H1 (cell line): ENCODE results near the gene BRAT1.

Experiments
- GABPA ChIP-seq: IDR thresholded peaks from 2 replicates; pipeline ENCODE4 v1.6.1; 2011; ENCODE audit warnings: mild to moderate bottlenecking, low read length, moderate library complexity, borderline replicate concordance; ENCODE audit not compliant: insufficient read depth
- HDAC2 ChIP-seq, 2 experiments: fragments of 300-600 bp in 1 of 2; sonication (generic) in 1 of 2; IDR thresholded peaks; 2 replicates each; pipeline ENCODE4 v1.6.1; 2011 to 2012; ENCODE audit warnings: low read depth in 2 of 2, low read length in 2 of 2, mild to moderate bottlenecking in 2 of 2, moderate library complexity in 2 of 2, borderline replicate concordance in 1 of 2, inconsistent platforms in 1 of 2
- POLR2AphosphoS5 ChIP-seq: IDR thresholded peaks from 2 replicates; pipeline ENCODE4 v1.6.1; 2011; ENCODE audit warnings: low read depth, low read length
- YY1 ChIP-seq: IDR thresholded peaks from 2 replicates; pipeline ENCODE4 v1.6.1; 2011; ENCODE audit warnings: low read depth, mild to moderate bottlenecking, low read length
- TF ChIP-seq, protein P1 (sequence below), 3 experiments: IDR thresholded peaks; 1 replicate in 2 of 3; 2 replicates in 1 of 3; pipeline versions ENCODE4 v1.5.1 to v1.6.1; 2011; ENCODE audit warnings: low read length in 3 of 3, mild to moderate bottlenecking in 3 of 3, inconsistent platforms in 2 of 3, low read depth in 1 of 3, moderate library complexity in 1 of 3; ENCODE audit not compliant: insufficient read depth in 1 of 3; ENCODE audit errors: control extremely low read depth in 1 of 3

DNA sequence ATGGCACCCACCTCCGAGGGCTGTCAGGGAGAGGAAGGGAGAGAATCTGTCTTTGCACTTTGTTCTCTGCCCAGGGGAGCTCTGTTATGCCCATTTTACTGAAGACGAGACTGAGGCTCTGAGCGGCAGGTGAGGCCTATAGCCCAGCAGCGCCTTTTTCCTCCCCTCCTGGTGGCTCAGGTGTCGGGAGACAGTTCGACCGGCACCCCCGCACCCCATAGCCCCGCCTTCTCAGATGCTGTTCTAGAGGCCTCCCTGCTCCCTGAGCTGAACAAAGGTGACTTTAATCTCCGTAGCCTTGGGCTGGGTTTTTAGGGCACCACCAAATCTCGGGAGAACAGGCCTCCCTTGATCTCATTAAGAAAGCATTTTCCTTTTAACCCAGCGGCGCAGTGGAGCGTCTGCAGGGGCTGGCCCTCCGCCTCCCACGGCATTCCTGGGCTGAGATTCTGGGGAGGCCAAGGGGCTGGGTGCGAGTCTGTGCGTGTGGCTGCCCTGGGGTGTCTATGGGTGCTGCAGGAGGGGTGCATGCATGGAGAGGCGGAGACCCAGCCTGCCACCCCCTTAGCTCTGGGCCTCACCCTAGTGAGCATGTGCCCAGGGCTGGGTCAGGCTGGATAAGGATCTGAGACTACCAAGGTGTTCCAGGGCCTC is 32.4 kb downstream of the BRAT1 start:
- 0 out of 4 replicates have a peak, but pooled peaks of 1 of the 2 experiments have one; percentile 75 for TF ChIP-seq HDAC2 (IDR thresholded peaks at IDR 0.05; ENCODE audit: borderline replicate concordance in 1 of 2, low read depth in 2 of 2, low read length in 2 of 2)
- no peak for TF ChIP-seq GABPA
- no peak for TF ChIP-seq YY1
- TF ChIP-seq POLR2AphosphoS5, result no peak
- TF ChIP-seq, protein P1, sequence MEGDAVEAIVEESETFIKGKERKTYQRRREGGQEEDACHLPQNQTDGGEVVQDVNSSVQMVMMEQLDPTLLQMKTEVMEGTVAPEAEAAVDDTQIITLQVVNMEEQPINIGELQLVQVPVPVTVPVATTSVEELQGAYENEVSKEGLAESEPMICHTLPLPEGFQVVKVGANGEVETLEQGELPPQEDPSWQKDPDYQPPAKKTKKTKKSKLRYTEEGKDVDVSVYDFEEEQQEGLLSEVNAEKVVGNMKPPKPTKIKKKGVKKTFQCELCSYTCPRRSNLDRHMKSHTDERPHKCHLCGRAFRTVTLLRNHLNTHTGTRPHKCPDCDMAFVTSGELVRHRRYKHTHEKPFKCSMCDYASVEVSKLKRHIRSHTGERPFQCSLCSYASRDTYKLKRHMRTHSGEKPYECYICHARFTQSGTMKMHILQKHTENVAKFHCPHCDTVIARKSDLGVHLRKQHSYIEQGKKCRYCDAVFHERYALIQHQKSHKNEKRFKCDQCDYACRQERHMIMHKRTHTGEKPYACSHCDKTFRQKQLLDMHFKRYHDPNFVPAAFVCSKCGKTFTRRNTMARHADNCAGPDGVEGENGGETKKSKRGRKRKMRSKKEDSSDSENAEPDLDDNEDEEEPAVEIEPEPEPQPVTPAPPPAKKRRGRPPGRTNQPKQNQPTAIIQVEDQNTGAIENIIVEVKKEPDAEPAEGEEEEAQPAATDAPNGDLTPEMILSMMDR (IDR thresholded peaks at IDR 0.05; ENCODE audit: control extremely low read depth in 1 of 3, insufficient read depth in 1 of 3, low read depth in 1 of 3, low read length in 3 of 3), result no peak
